ENCODE data around the gene IFIT2.
"Not testable (repeated sequence)": the region's sequence is repeated elsewhere in the genome, so short reads cannot be mapped to it uniquely, and the experiment has no call there.

The IFIT2 gene

GRCh38 chr10:89346405-89347254 lies 44.8 kb downstream of the IFIT2 start:
- DNase-seq (ENCODE audit: low read depth), result no peak
- in situ Hi-C loops (cut with HindIII; ENCODE audit: low sequenced_read_pairs), result no loop called here
- no peak for TF ChIP-seq CTCF (IDR thresholded peaks at IDR 0.05; ENCODE audit: low read depth, low read length, missing control alignments)
- H3K4me3 ChIP-seq (ENCODE audit: low read depth, low read length), result no peak overlapping the region

DNA sequence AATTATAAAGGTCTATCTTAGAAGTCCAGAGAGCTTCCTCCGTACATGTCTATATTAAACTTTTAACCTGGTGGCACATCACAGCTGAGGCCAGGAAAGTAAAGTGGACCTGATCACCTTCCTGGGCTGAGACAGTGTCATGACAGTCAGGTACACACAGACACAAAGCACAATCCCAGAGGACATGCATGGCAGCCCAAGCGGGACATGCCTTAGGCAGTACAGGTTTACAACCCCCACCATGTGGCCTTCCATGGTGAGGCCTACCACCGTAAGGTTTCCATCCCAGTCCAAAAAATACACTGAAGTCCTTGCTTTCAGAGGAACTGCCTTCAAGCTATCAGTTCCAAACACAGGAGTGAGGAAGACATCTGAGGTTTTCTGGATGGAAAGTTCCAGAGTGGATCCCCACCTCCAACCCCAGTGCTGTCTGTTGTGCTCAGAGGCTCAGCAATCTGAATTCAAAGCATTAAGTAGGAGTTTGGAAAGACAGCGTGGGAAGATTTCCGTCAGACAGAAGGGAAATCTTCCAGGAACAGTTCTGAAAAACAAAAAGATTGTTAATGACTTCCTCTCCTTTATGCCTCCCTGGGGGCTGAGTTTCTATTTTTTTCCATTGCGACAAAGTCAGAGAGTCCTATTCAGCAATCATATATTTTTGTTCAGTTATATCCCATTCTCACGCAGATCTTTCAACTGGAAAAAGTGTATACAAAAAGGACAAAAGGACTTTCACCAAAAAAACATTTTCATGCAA lies 46.0 kb downstream of the IFIT2 start:
- no peak for TF ChIP-seq CTCF (IDR thresholded peaks at IDR 0.05; ENCODE audit: low read depth, low read length, missing control alignments)
- no peak for DNase-seq (ENCODE audit: low read depth)
- in situ Hi-C loops (cut with HindIII; ENCODE audit: low sequenced_read_pairs), result no loop called here
- no peak overlapping the region for H3K4me3 ChIP-seq (ENCODE audit: low read depth, low read length)

DNA sequence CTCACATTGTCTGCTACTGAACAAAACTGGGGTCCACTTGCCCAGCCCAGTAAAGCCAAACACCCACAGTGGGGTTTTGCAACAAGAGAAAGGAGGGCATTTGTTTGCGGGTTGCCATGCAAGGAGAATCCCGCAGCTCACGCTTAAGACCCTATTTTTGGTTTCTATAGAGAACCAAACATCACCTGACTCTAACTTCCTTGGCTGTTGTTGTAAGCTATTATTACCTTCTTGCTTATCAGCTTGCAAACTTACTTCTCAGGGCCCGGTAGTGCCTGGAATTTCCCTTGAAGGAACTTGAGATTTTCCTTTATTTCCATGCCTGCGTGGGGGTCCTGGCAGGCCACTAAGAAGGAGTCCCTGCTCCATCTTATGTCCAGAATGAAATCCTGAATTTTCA lies 46.6 kb downstream of the IFIT2 start:
- in situ Hi-C loops (cut with HindIII; ENCODE audit: low sequenced_read_pairs), result no loop called here
- H3K4me3 ChIP-seq (ENCODE audit: low read depth, low read length), result no peak overlapping the region
- DNase-seq (ENCODE audit: low read depth), result no peak
- TF ChIP-seq CTCF (IDR thresholded peaks at IDR 0.05; ENCODE audit: low read depth, low read length, missing control alignments), result no peak

- in situ Hi-C loops (cut with HindIII; ENCODE audit: low sequenced_read_pairs), result no loop called here
- H3K4me3 ChIP-seq (ENCODE audit: low read depth, low read length), result no peak overlapping the region
- DNase-seq (ENCODE audit: low read depth), result no peak
- no peak for TF ChIP-seq CTCF (IDR thresholded peaks at IDR 0.05; ENCODE audit: low read depth, low read length, missing control alignments)
Measured at GRCh38 chr10:89348975-89349374, 47.1 kb downstream of the IFIT2 start.

DNA sequence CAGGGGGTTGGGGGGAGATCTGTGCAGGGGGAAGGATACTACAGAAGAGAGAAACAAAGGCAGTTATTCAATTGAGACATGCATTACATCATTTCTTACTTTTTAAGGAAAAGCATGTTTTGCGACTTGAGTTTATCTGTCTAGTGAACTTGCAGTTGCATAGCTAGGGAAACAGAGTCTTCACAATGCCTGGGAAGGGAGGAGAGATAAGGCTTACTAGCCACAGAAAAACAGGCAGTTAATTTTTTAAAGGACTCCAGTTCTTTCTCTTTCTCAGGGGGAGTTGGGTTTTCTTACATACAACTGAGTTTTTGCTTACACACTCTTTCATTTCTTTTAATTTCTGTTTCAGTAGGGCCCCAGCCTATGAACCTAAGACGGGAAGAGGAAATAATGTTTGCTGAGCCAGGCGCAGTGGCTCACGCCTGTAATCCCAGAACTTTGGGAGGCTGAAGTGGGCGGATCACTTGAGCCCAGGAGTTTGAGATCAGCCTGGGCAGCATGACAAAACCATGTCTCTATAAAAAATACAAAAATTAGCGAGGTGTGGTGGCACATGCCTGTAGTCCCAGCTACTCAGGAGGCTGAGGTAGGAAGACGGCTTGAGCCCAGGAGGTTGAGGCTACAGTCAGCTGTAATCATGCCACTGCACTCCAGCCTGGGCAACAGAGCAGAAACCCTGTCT lies 48.9 kb downstream of the IFIT2 start:
- H3K4me3 ChIP-seq (ENCODE audit: low read depth, low read length); DNase-seq (ENCODE audit: low read depth); in situ Hi-C loops (cut with HindIII; ENCODE audit: low sequenced_read_pairs): not testable (repeated sequence)

- DNase-seq (ENCODE audit: low read depth), result no peak
- in situ Hi-C loops (cut with HindIII; ENCODE audit: low sequenced_read_pairs), result no loop called here
- TF ChIP-seq CTCF (IDR thresholded peaks at IDR 0.05; ENCODE audit: low read depth, low read length, missing control alignments), result no peak
- H3K4me3 ChIP-seq (ENCODE audit: low read depth, low read length), result no peak overlapping the region
Measured at GRCh38 chr10:89351412-89351779, 49.5 kb downstream of the IFIT2 start.

Measured in astrocyte of the cerebellum (primary cell).